ENCODE measurements around the gene INSRR.

Gene INSRR

GRCh38 chr1:156866249-156866909 lies 7.5 kb upstream of the INSRR start:
- H3K27me3 ChIP-seq (ENCODE audit: control insufficient read depth, insufficient read depth, low read length) = peaks cover 64% of the 10 kb centered on the region
- no peak overlapping the region for H3K4me3 ChIP-seq (ENCODE audit: low read length)
- H3K36me3 ChIP-seq (ENCODE audit: insufficient read depth, low read length) = no peaks in the 10 kb centered on the region
- H3K4me1 ChIP-seq (ENCODE audit: control insufficient read depth, insufficient read depth, low read length) = peaks cover 15% of the 10 kb centered on the region
- H3K9me3 ChIP-seq (replicated peaks; ENCODE audit: low read length) = no peaks in the 10 kb centered on the region
- H3K9ac ChIP-seq (ENCODE audit: low read depth, low read length) = no peak overlapping the region
- H3K4me2 ChIP-seq (ENCODE audit: low read length) = no peak overlapping the region

DNA sequence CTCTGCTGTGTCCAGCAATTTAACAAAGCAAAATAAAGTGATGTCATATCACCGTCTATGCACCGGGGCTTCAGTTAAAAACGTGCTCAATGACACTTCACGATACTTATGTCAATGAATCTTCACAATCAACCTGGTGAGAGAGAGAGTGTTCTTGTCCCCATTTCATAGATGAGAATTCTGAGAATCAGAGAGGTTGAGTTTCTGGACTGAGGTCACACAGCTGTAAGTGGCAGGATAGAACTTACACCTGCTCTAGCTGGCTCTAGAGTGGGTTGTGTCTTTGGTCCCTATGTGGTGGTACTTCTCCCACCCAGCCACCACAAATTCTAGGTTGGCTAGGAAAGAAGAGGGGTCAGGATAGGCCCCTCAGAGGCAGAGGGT lies 6.9 kb upstream of the INSRR start:
- Histone ChIP-seq H3K4me2 (ENCODE audit: low read length) (no peak overlapping the region), H3K4me3 (ENCODE audit: low read length) (no peak overlapping the region), H3K9me3 (replicated peaks; ENCODE audit: low read length) (no peaks in the 10 kb centered on the region), H3K27me3 (ENCODE audit: control insufficient read depth, insufficient read depth, low read length) (peaks cover 69% of the 10 kb centered on the region), H3K36me3 (ENCODE audit: insufficient read depth, low read length) (no peaks in the 10 kb centered on the region), H3K4me1 (ENCODE audit: control insufficient read depth, insufficient read depth, low read length) (peaks cover 12% of the 10 kb centered on the region), H3K9ac (ENCODE audit: low read depth, low read length) (no peak overlapping the region)

DNA sequence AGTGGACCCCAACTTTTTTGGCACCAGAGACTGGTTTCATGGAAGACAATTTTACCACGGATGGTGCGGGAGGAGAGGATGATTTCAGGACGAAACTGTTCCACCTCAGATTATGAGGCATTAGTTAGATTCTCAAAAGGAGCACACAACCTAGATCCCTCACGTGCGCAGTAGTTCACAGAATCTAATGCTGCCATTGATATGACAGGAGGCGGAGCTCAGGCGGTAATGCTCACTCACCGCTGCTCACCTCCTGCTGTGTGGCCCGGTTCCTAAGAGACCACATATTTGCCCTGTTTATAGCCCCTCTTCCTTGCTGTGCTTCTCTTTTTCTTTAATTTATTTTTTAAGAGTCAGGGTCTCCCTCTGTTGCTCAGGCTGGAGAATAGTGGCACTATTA lies 6.3 kb upstream of the INSRR start:
- Histone ChIP-seq H3K4me1 (ENCODE audit: control insufficient read depth, insufficient read depth, low read length) (peaks cover 11% of the 10 kb centered on the region), H3K36me3 (ENCODE audit: insufficient read depth, low read length) (no peaks in the 10 kb centered on the region), H3K27me3 (ENCODE audit: control insufficient read depth, insufficient read depth, low read length) (peaks cover 73% of the 10 kb centered on the region), H3K4me3 (ENCODE audit: low read length) (no peak overlapping the region), H3K4me2 (ENCODE audit: low read length) (no peak overlapping the region), H3K9ac (ENCODE audit: low read depth, low read length) (no peak overlapping the region), H3K9me3 (replicated peaks; ENCODE audit: low read length) (no peaks in the 10 kb centered on the region)

- Histone ChIP-seq H3K4me2 (ENCODE audit: low read length) (no peak overlapping the region), H3K27me3 (ENCODE audit: control insufficient read depth, insufficient read depth, low read length) (peaks cover 78% of the 10 kb centered on the region)
Observed at GRCh38 chr1:156864796-156865195, 5.9 kb upstream of the INSRR start.

GRCh38 chr1:156863631-156864030 lies 4.7 kb upstream of the INSRR start:
- Histone ChIP-seq H3K4me3 (ENCODE audit: low read length) (no peak overlapping the region), H3K4me1 (ENCODE audit: control insufficient read depth, insufficient read depth, low read length) (peaks cover 15% of the 10 kb centered on the region), H3K9me3 (replicated peaks; ENCODE audit: low read length) (no peaks in the 10 kb centered on the region), H3K4me2 (ENCODE audit: low read length) (no peak overlapping the region), H3K36me3 (ENCODE audit: insufficient read depth, low read length) (no peaks in the 10 kb centered on the region), H3K9ac (ENCODE audit: low read depth, low read length) (no peak overlapping the region), H3K27me3 (ENCODE audit: control insufficient read depth, insufficient read depth, low read length) (peaks cover 85% of the 10 kb centered on the region)

More at GRCh38 chr1:156864796-156865195, 5.9 kb upstream of the INSRR start:
- peaks cover 10% of the 10 kb centered on the region for H3K4me1 ChIP-seq (ENCODE audit: control insufficient read depth, insufficient read depth, low read length)
- no peak overlapping the region for H3K9ac ChIP-seq (ENCODE audit: low read depth, low read length)
- H3K9me3 ChIP-seq (replicated peaks; ENCODE audit: low read length) = no peaks in the 10 kb centered on the region
- no peak overlapping the region for H3K4me3 ChIP-seq (ENCODE audit: low read length)
- H3K36me3 ChIP-seq (ENCODE audit: insufficient read depth, low read length) = no peaks in the 10 kb centered on the region

DNA sequence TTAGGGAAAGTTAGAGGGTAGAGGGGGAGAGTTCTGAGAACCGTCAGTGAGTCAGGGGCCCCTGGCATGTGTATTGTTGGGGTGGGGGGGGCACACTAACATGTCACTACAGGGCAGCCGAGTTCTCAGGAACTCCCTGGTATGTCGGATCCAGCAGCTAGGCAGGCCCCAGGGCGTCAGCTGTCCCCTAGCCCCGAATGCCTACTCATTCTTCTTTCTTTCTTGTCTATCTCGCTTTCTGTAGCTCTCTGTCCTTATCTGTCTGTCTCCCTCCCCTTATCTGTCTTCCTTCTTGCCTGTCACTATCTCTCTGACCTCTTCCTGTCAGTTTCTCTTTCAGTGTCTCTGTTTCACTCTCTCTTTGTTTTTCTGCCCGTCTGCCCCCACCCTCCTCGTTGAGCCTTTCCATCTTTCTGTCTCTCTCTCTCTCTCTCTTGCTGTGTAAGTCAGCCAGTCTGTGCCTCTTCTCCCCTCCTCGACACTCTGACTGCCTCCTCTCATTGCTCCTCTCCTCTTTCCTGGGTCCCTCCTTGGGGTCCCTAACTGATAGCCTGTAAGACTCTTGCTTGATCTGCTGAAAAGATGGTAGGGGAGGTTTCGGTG lies 4.2 kb upstream of the INSRR start:
- Histone ChIP-seq H3K4me1 (ENCODE audit: control insufficient read depth, insufficient read depth, low read length) (peaks cover 15% of the 10 kb centered on the region), H3K27me3 (ENCODE audit: control insufficient read depth, insufficient read depth, low read length) (peaks cover 85% of the 10 kb centered on the region)

DNA sequence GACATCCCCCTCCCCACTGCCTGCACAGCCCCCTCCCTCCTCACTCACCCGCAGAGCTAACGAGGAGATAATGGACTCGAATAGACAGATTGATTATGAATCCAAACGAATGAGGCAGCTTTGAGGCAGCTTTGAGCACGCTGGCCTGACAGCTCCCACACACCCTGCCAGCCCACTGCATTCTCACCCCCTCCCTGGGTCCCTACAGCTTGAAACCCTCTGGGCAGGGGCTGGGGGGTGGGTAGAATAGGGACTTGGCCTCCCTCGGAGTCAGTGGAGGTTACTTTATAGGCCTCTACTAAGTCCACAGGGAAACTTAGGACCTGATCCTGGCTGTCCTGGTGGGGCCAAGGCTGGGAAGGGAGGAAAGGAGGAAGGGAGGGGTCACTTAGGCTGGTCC lies 3.7 kb upstream of the INSRR start:
- Histone ChIP-seq H3K27me3 (ENCODE audit: control insufficient read depth, insufficient read depth, low read length) (peaks cover 87% of the 10 kb centered on the region), H3K9ac (ENCODE audit: low read depth, low read length) (no peak overlapping the region), H3K9me3 (replicated peaks; ENCODE audit: low read length) (no peaks in the 10 kb centered on the region), H3K4me2 (ENCODE audit: low read length) (no peak overlapping the region), H3K4me1 (ENCODE audit: control insufficient read depth, insufficient read depth, low read length) (peaks cover 15% of the 10 kb centered on the region), H3K36me3 (ENCODE audit: insufficient read depth, low read length) (no peaks in the 10 kb centered on the region), H3K4me3 (ENCODE audit: low read length) (no peak overlapping the region)

More for the DNA sequence above, 4.2 kb upstream of the INSRR start:
- H3K9me3 ChIP-seq (replicated peaks; ENCODE audit: low read length) = no peaks in the 10 kb centered on the region
- no peaks in the 10 kb centered on the region for H3K36me3 ChIP-seq (ENCODE audit: insufficient read depth, low read length)
- H3K9ac ChIP-seq (ENCODE audit: low read depth, low read length) = no peak overlapping the region
- no peak overlapping the region for H3K4me2 ChIP-seq (ENCODE audit: low read length)
- H3K4me3 ChIP-seq (ENCODE audit: low read length) = no peak overlapping the region

- peak within 1 kb of the TSS; percentile 87 for H3K4me2 ChIP-seq (ENCODE audit: low read length)
- H3K4me3 ChIP-seq (ENCODE audit: low read length) = peak within 1 kb of the TSS; percentile 59
- peaks cover 15% of the 10 kb centered on the region for H3K4me1 ChIP-seq (ENCODE audit: control insufficient read depth, insufficient read depth, low read length)
- H3K9me3 ChIP-seq (replicated peaks; ENCODE audit: low read length) = no peaks in the 10 kb centered on the region
- peaks cover 95% of the 10 kb centered on the region for H3K27me3 ChIP-seq (ENCODE audit: control insufficient read depth, insufficient read depth, low read length)
- no peak within 1 kb of the TSS for H3K9ac ChIP-seq (ENCODE audit: low read depth, low read length)
- H3K36me3 ChIP-seq (ENCODE audit: insufficient read depth, low read length) = no peaks in the 10 kb centered on the region
Observed at GRCh38 chr1:156860628-156861423, 1.9 kb upstream of the INSRR start, which contains the start of gene NTRK1. Gene NTRK1 (plus strand): TSS chr1:156860865. CDS start chr1:156860935, 70 bp downstream.

- peaks cover 15% of the 10 kb centered on the region for H3K4me1 ChIP-seq (ENCODE audit: control insufficient read depth, insufficient read depth, low read length)
- peaks cover 88% of the 10 kb centered on the region for H3K27me3 ChIP-seq (ENCODE audit: control insufficient read depth, insufficient read depth, low read length)
- H3K36me3 ChIP-seq (ENCODE audit: insufficient read depth, low read length) = no peaks in the 10 kb centered on the region
- peak overlapping the region; percentile 87 for H3K4me2 ChIP-seq (ENCODE audit: low read length)
- no peaks in the 10 kb centered on the region for H3K9me3 ChIP-seq (replicated peaks; ENCODE audit: low read length)
- peak overlapping the region; percentile 59 for H3K4me3 ChIP-seq (ENCODE audit: low read length)
- H3K9ac ChIP-seq (ENCODE audit: low read depth, low read length) = no peak overlapping the region
Observed at GRCh38 chr1:156860113-156860627, 1.3 kb upstream of the INSRR start.

GRCh38 chr1:156859523-156860112 lies 701 bp upstream of the INSRR start:
- peaks cover 15% of the 10 kb centered on the region for H3K4me1 ChIP-seq (ENCODE audit: control insufficient read depth, insufficient read depth, low read length)
- peak overlapping the region; percentile 59 for H3K4me3 ChIP-seq (ENCODE audit: low read length)
- no peaks in the 10 kb centered on the region for H3K9me3 ChIP-seq (replicated peaks; ENCODE audit: low read length)
- peak overlapping the region; percentile 87 for H3K4me2 ChIP-seq (ENCODE audit: low read length)
- no peaks in the 10 kb centered on the region for H3K36me3 ChIP-seq (ENCODE audit: insufficient read depth, low read length)
- peaks cover 86% of the 10 kb centered on the region for H3K27me3 ChIP-seq (ENCODE audit: control insufficient read depth, insufficient read depth, low read length)
- no peak overlapping the region for H3K9ac ChIP-seq (ENCODE audit: low read depth, low read length)

DNA sequence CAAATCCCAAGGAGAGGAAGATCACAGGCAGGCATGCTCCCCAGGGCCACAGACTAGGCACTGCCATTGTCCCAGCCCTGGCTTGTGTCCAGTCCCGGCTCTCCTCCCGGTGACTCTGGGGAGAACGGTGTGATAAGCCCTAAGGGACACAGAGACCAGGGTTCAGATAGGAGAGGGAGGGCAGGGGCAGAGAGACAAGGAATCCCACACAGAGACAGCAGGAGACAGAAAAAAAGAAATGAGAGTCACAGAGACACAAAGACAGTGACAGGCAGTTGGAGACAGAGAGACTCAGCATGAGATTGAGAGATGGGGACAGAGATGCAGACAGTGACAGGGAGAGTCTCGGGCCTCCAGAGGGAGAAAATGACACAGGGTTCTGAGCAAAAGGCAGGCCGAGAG lies 361 bp downstream of the INSRR start:
- H3K4me2 ChIP-seq (ENCODE audit: low read length) = peak overlapping the region; percentile 87
- H3K9ac ChIP-seq (ENCODE audit: low read depth, low read length) = no peak overlapping the region
- H3K9me3 ChIP-seq (replicated peaks; ENCODE audit: low read length) = no peaks in the 10 kb centered on the region
- peaks cover 86% of the 10 kb centered on the region for H3K27me3 ChIP-seq (ENCODE audit: control insufficient read depth, insufficient read depth, low read length)
- peak overlapping the region; percentile 26 for H3K4me3 ChIP-seq (ENCODE audit: low read length)
- H3K4me1 ChIP-seq (ENCODE audit: control insufficient read depth, insufficient read depth, low read length) = peaks cover 15% of the 10 kb centered on the region
- no peaks in the 10 kb centered on the region for H3K36me3 ChIP-seq (ENCODE audit: insufficient read depth, low read length)

Measured in skeletal muscle satellite cell (primary cell).